Stimulated activated CD8-positive, alpha-beta memory T cell treated with anti-CD3 and anti-CD28 coated beads, Interleukin-12 subunit alpha, Interleukin-12 subunit beta, amount 100 ng/mL, for 24 hours (primary cell): Measurements from ENCODE around the gene SLC35F1.

Source experiments
- DNase-seq: peaks from one replicate; pipeline ENCODE4 v3.0.0-alpha.2; 2020; ENCODE audit errors: extremely low read depth

Gene SLC35F1

GRCh38 chr6:118197539-118197938 is 290.5 kb downstream of the SLC35F1 start:
- DNase-seq, result no peak

GRCh38 chr6:118198746-118199145 is 291.7 kb downstream of the SLC35F1 start:
- no peak for DNase-seq

DNA sequence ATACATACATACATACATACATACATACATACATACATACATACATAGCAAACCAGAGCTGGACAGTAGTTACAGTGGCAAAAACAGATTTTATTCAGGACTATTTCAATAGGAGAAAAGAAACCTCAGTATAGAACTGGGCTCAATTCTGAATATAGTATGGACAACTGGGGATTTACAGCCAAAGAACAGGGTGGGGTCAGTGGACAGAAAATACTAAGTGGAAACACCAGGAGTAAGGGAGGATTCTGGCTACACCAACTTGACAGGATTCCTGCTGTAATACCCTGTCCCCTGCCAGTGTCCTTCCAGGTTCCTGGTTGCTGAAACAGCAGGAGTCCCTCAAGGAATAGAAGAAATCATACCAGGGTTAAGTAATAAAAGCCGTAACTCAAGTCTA is 293.1 kb downstream of the SLC35F1 start:
- DNase-seq, result no peak

DNA sequence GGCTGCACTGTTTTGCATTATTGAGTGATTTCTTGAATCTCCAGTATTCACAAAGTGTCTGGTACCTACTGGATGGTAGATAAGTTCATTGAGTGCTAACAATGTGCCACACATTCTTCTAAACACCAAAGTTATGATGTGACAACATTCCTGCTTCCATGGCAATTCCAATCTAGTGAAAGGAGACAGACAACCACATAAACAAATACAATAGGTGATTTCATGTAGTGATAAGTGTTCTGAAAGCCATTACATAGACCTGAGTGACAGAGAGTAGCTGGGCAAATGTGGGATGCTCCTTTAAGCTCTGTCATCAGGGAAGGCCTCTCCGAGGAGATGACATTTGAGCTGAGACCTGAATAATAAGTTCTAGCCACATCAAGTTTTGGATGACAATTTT is 295.5 kb downstream of the SLC35F1 start:
- no peak for DNase-seq

GRCh38 chr6:118203545-118203944 is 296.5 kb downstream of the SLC35F1 start:
- no peak for DNase-seq

DNA sequence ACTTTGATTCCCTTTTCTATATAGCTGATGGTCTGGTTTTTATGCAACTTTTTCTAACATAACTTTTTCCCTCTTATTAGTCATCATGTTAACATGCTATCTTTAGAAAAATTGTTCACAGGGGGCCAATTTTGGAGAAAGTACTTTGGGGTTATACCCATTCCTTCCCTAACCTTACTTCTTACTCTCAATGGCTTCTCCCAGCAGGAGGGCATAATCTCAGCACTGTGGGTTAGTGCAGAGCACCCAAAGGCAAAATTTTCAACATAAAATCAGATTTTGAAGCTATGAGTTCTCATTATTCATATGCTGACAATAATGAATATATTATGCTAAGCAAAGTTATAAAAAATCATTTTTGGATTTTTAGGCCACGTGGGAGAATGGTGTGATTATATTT is 299.2 kb downstream of the SLC35F1 start:
- no peak for DNase-seq

DNA sequence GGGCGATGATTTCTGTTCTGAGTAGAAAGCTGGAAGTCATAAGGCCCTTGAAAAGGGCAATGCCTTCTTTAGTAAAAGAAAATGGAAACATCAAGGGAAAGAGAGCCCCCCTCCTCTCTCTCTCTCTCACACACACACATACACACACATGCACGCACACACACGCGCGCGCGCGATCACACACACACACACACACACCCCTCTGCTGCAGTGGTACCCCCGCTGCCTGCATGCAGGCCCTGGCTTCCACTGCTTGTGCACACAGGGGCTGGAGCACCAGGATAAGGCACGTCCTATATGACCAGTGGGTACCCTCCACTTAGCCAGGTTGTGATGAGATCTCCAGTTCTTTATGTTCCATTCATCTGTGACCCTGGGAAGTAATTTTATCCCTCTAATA is 300.9 kb downstream of the SLC35F1 start:
- no peak for DNase-seq

DNA sequence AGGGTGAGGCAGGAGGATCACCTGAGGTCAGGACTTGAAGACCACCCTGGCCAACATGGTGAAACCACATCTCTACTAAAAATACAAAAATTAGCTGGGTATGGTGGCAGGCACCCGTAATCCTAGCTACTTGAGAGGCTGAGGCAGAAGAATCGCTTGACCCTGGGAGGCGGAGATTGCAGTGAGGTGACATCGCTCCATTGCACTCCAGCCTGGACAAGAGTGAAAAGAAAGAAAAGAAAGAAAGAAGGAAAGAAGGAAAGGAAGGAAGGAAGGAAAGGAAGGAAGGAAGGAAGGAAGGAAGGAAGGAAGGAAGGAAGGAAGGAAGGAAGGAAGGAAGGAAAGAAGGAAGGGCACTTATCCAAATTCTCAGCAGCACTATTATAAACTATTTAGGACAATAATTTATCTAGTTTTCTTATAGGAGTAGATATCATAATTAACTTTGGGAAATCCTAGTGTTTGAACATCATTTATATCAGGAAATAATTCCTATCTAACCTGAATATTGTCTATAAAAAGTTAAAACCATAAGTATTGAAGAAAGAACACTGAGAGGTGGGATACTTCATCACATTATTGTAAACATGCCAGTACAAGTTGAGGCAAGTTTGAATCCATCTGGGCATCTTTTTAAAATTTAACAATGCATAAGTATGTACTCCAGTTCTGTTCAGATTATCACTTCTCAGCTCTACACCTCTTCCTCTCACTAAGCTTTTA is 305.5 kb downstream of the SLC35F1 start:
- DNase-seq, result no peak

DNA sequence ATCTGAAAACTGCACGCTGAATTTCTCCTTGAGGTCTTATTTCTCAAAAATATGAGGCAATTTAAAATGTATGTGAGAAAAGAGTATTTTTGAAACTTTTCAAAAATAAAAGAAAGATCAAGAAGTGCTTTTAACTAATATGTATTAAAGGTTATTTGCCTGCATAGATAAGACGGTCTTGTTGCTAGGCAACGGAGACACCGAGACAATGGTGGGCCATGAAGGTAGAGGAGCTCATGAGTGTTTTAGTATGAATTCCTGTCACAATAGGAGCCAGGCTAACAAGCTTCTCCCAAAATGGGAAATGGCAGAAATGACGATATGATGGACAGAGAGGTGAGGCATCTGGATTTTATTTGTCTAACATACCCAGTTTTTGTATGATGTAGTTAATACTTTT is 308.2 kb downstream of the SLC35F1 start:
- DNase-seq, result no peak

DNA sequence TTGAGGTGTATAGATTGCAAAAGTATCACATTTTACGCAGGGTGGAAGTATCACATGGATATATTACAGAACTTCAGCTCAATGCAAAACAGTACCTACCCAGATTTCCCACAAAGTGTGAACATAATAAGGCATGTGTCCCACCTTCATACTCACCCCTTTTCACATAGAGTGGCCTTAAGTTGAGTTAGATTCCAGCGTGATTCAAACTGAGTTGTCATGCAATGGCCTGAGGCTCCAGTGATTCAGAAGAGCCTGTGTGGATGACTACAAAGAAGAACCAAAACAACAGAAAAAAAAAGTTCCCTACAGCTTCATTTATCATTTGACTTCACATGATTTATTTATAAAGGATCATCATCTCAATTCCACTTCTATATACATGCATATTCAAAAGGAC is 309.7 kb downstream of the SLC35F1 start:
- no peak for DNase-seq

GRCh38 chr6:118218156-118218555 is 311.1 kb downstream of the SLC35F1 start:
- no peak for DNase-seq

DNA sequence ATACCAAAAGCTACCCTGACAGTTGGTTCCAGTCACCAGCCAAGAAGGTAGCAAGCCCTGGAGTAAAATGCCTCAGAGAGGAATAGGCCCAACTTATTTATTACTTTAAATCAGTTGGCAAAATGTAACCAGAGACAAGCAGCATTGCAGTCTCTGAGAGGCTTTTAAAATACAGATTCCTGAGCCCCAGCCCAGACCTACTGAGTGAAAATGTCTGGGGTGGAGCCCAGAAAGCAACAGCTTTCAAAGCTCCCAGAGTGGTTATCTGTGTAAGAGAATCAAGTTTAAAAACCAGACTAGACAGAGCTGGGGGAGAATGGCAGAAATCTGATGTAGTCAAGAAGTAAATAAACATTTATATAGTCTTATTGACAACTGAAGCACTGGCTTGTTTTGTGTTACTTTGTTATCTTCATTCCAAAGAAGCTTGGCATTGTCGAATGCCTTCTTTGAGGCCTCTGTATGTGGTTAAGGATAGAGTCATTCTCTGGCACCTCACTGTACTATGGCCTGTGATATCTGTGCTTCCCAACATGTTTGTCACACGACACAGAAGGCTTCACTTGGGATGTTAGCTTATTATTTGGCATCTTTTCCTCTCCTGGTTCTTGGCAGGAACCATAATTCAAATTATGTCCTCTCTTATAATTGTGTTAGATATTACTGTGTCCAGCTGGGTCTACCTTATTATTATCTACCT is 313.5 kb downstream of the SLC35F1 start:
- DNase-seq, result no peak

GRCh38 chr6:118223316-118223715 is 316.3 kb downstream of the SLC35F1 start:
- no peak for DNase-seq

DNA sequence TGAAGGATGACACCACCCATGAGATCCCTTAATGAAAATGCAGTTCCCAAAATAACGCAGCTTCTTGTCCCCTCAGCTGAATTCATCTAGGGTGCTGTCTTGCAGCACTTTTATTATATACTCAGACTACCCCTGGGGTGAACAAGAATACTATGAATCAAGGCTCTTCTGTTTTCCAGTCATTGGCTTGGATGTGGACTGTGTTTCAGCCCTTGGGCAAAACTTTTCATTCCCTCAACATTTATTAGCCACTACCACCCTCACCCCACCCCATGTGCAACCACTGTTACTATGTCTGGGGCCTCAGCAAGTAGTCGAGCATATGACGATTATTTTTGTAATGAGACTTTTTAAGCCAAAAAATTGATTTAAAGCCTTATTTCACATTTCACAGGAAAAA is 321.8 kb downstream of the SLC35F1 start:
- no peak for DNase-seq

DNA sequence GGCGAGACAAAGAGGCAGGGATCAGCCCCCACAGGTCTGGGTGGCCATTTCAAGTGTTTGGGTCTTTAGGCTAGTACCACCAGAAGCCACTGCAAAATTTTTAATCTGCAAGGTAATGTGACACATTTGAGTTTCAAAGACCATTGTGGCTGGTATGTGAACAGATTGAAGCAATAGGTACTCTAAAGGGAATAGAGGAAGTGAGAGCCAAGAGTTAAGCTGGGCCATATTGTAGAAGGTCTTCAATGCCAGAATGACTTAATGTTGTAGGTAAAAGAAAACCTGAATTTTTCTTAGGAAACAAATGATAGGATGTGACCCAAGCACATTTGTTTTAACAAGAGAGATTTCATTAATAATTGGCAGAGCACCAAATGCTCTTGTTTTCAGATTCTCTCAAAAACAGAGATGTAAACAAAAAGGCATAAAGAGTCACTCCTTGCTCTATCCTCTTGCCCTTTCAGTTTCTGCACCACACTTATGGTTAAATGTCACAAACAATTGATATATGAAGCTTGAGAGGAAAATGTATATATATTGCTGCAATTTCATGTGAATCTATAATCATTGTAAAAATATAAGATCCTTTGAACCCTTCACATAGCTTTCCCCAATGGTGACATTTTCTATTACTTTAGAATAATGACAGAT is 333.9 kb downstream of the SLC35F1 start:
- DNase-seq, result no peak

GRCh38 chr6:118246406-118246805 is 339.3 kb downstream of the SLC35F1 start:
- no peak for DNase-seq

GRCh38 chr6:118248171-118248570 is 341.1 kb downstream of the SLC35F1 start:
- DNase-seq, result no peak

GRCh38 chr6:118249680-118250079 is 342.6 kb downstream of the SLC35F1 start:
- no peak for DNase-seq

GRCh38 chr6:118252474-118252873 is 345.4 kb downstream of the SLC35F1 start:
- DNase-seq, result no peak

DNA sequence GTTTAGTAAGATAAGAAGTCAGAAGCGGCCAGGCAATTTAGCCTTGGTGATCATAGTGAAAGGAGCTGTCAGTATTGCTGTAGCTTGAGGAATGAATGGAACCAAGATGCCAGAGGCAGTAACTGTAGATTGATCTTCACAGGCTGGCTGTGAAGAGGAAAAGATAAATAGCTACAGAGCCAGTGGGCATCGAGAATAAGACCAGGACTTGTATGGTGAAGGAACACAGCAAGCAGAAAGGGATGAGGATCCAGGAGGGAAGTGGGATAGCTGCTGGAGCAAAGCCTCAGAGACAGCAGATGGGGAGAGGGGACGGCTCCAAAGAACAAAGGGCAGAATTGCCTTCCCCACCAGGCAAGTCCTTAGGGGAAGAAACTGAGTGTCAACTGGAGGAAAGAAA is 346.7 kb downstream of the SLC35F1 start:
- DNase-seq, result no peak

- DNase-seq, result no peak
These were observed 353.8 kb downstream of the SLC35F1 start for GRCh38 chr6:118260833-118261232.

DNA sequence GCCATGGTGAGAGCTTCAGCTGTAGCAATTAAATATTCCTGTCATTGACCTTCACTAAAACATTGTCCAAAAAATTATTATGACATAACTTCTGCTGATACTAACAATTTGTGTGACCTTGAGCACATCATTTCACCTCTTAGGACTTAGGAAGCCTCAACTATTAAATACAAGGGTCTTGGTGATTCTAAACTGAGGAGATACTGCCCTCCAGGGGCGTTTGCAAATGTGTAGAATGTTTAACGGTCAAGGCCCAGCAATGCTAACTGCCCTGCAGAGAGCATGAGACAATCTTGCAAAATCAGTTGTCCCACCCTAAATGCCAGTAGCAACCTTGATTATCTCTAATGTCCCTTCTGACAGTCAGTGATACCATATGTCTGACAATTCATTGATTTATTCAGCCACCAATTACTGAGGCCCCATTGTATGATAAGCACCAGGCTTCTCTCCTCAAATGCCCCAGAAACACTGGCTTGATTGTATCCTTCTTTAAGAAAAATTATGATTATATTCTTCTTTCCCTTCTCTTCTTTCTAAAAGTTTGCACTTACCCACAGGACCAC is 356.9 kb downstream of the SLC35F1 start:
- no peak for DNase-seq

- no peak for DNase-seq
These were observed 362.6 kb downstream of the SLC35F1 start for GRCh38 chr6:118269659-118270058.
